GM12801 (cell line): ENCODE data around the gene HLA-DPA1.

Source experiments
- TF ChIP-seq, protein P1 (sequence below): IDR thresholded peaks from one replicate; pipeline ENCODE4 v1.5.1; 2011; ENCODE audit warnings: control low read depth; ENCODE audit not compliant: insufficient read length; ENCODE audit errors: extremely low read depth

The HLA-DPA1 gene

DNA sequence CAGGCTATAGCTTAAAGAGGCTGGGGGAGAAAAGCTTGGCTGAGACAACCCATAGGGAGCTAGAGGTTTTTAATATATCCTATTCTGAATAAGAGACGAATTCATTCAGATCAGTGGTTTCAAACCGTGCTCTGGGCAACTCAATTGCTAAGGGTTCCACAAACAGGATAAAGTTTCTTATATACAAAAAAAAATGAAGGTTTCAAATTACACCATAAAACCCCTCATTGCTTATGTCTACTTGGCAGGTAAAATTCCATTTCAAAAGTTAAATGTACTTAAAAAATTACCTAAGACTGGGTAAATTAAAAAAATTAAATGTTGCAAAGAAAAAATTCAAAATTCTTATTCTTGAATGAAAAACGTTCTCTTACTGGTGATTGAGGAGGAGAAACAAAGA, 5.0 kb upstream of the HLA-DPA1 start:
- TF ChIP-seq, protein P1, sequence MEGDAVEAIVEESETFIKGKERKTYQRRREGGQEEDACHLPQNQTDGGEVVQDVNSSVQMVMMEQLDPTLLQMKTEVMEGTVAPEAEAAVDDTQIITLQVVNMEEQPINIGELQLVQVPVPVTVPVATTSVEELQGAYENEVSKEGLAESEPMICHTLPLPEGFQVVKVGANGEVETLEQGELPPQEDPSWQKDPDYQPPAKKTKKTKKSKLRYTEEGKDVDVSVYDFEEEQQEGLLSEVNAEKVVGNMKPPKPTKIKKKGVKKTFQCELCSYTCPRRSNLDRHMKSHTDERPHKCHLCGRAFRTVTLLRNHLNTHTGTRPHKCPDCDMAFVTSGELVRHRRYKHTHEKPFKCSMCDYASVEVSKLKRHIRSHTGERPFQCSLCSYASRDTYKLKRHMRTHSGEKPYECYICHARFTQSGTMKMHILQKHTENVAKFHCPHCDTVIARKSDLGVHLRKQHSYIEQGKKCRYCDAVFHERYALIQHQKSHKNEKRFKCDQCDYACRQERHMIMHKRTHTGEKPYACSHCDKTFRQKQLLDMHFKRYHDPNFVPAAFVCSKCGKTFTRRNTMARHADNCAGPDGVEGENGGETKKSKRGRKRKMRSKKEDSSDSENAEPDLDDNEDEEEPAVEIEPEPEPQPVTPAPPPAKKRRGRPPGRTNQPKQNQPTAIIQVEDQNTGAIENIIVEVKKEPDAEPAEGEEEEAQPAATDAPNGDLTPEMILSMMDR = no peak

DNA sequence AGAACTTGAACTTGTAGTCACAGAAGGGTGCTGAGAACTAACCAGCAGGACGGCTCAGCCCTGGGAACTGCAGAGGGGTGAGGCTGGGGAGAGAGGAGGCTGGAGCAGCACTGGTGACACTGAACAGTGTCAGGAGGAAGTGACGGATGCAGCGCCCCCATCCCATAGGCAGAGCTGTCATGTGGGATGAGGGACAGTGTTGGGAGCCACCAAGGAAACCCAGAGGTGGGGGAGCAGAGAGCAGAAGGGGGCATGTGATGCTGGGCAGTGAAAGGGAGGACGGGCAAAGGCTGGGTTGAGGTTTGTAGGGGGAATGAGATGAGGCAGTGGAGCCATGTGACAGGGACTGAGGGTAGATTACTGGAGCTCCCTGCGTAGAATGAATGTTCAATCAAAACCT, 4.5 kb upstream of the HLA-DPA1 start:
- TF ChIP-seq, protein P1 = no peak

DNA sequence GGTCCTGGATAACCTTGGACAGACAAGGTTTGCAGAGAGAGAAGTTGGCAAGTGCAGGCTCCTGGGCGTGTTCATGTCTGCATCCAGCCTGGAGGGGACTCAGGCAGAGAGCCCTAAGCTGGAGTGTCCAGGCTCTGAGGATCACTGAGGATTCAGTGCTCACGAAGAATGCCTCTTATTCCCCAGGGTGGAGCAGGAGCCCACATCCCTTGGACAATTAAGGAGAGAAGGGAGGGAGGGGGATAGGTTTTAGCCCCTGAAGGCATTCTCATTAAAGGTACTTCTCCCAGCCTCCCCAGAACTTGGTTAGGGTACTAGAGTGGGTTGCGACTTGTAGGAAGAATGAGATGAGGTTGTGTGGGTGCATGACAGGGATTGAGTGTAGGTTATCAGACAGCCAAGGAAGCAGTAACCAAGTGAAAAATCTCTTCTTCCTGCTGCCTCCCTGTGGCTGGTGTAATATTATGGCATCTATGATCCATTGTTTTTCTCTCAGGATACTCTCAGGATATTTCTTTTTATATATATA, 3.0 kb upstream of the HLA-DPA1 start:
- TF ChIP-seq, protein P1 = no peak

DNA sequence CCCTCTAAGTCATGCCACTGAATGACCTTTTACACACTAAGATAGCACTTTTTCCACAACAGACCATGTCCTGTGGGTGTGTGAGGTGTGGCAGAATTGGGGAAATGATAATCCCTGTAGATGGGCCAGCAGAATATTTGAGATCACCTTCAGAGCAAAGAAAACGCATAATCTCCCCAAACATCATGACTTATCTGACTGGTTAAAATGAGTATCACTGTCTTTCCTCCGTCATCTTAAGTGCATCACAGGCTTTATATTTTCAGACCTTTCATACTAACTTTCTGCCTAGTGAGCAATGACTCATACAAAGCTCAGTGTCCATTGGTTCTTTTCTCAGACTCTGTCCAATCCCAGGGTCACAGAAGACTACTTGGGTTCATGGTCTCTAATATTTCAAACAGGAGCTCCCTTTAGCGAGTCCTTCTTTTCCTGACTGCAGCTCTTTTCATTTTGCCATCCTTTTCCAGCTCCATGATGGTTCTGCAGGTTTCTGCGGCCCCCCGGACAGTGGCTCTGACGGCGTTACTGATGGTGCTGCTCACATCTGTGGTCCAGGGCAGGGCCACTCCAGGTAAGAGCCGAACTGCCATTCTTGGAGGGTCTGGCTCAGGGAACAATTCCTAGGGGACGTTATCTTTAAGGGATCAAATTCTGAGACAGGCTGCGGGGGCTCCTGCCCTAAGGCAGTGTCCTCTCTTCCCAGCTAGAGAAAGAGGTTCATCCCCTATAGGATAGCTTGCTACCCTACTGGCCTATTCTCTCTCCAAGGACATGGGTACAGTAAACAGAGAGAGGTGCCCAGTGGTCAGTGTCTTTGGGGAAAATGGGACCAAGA, 2.3 kb upstream of the HLA-DPA1 start, which contains the start of gene HLA-DPB1:
HLA-DPB1 (plus strand) TSS at position 423 of the 838 bp plus-strand sequence; CDS start at position 475, 52 bp downstream.
- TF ChIP-seq, protein P1 = no peak

DNA sequence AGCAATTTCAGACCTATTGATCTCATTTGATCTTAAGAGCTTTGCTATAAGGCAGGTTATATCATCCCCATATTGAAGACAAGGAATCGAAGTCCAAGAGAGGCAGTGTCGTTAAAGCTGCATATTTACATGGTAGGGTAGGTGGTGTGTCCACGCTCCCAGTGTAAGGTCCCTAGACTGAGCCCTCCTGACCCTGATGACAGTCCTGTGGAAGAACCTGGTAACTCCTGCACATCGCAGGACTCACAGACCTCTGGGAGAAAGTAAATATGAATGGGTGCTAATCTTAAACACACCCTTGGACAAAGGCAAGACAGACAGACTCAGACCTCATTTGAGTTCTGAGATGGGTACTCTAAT, 1.7 kb upstream of the HLA-DPA1 start:
- TF ChIP-seq, protein P1 = no peak

DNA sequence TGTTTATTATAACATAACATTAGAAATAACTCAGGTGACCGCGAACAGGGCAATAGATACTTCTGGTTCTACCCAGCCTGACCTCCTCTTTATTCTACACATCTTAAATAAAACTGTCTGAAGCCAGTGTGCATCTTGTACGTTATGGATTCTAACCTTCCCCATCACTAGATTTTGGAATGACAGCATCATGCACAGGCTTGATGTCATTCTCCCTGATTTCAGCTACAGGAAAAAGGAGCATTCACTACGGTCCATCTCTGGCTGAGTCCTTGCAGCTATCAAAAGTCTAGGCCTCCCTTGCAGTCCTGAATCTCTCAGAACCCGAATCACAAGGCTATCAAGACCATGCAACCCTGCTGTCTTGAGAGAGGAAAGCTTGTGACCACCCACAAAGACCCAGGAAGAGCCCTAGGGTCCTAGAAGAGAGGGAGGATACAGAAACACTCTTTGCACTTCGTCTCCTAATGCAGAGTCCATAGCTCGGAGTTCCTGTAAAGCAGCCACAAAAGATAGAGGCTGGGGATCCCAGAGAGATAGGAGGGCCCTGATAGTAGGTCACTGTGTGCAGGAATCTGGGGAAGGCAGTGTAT, 845 bp downstream of the HLA-DPA1 start:
- TF ChIP-seq, protein P1 = no peak

DNA sequence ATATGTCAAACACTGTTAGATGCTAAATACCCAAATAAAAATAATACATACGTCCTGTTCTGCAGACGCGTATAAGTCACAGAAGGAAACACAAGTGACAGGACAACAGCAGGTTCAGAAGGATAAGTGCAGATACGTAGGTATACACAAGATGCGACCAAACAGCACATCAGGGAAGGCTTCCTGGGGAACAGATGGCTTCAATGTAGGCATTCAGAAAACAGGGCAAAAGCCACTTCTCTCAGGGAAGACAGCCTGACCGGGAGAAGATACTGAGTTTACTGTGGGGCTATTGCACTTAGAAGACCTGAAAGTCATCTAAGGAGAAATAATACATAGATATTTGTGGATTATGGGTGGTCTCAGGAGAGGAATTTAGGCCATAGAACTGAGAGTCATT, 1.9 kb downstream of the HLA-DPA1 start:
- TF ChIP-seq, protein P1 = no peak
